ENCODE measurements around the gene FAM43A. TPM values are rescaled to one million over a fixed set of nuclear protein-coding genes. Genes with fewer than 3 reads are reported as not detected.

Gene FAM43A
- total and polyA plus RNA-seq, 9 of the 15 experiments (the other 6 are each of a cell fraction or from before 2014, with no cell fraction given), result 0.03 to 1.2 (median 0.21) TPM

DNA sequence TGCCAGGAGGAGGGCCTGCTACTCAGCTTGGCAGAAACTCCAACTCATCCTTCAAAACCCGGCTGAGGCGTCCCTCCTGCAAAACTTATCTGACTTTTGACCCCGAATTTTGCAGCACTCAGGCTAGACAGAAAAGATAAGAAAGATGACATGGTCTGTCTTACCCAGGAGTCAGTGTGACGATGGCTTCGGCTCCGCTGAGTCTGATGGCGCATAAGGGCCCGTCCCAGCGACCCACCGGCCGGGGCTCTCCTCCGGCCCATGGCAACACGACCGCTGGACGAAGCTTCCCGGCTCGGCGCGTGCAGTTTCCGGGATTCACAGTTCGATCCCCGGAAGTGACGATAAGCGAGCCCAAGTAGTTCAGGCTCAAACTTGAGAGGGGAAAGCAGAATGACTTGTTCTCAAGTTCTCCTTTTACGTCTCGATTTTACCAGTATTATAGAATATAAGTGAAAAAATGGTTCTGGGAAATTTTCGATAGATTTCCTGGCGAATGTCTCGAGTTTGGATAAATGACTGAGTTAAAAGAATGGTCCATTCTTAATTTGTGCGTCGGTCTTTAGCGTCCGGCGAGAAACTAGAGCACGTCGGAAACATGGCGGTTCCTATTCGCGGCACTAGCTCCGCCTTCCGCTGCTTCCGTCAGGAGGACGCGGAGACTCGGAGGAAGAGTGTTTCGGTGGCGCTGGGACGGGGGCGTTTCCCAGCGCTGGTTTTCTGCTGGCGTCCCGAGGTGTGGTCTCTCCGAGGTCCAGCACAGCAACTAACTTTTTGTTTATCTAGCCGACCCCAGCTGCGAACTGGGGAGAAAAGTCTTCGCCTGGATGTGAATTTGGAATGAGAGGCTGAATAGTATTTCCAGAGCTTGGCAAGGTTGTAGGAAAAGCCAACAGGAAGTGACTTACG is 13.5 kb upstream of the FAM43A start, which contains the start of gene LSG1 (continued):
- TF ChIP-seq, protein P1, sequence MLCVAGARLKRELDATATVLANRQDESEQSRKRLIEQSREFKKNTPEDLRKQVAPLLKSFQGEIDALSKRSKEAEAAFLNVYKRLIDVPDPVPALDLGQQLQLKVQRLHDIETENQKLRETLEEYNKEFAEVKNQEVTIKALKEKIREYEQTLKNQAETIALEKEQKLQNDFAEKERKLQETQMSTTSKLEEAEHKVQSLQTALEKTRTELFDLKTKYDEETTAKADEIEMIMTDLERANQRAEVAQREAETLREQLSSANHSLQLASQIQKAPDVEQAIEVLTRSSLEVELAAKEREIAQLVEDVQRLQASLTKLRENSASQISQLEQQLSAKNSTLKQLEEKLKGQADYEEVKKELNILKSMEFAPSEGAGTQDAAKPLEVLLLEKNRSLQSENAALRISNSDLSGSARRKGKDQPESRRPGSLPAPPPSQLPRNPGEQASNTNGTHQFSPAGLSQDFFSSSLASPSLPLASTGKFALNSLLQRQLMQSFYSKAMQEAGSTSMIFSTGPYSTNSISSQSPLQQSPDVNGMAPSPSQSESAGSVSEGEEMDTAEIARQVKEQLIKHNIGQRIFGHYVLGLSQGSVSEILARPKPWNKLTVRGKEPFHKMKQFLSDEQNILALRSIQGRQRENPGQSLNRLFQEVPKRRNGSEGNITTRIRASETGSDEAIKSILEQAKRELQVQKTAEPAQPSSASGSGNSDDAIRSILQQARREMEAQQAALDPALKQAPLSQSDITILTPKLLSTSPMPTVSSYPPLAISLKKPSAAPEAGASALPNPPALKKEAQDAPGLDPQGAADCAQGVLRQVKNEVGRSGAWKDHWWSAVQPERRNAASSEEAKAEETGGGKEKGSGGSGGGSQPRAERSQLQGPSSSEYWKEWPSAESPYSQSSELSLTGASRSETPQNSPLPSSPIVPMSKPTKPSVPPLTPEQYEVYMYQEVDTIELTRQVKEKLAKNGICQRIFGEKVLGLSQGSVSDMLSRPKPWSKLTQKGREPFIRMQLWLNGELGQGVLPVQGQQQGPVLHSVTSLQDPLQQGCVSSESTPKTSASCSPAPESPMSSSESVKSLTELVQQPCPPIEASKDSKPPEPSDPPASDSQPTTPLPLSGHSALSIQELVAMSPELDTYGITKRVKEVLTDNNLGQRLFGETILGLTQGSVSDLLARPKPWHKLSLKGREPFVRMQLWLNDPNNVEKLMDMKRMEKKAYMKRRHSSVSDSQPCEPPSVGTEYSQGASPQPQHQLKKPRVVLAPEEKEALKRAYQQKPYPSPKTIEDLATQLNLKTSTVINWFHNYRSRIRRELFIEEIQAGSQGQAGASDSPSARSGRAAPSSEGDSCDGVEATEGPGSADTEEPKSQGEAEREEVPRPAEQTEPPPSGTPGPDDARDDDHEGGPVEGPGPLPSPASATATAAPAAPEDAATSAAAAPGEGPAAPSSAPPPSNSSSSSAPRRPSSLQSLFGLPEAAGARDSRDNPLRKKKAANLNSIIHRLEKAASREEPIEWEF (CRISPR knock-in tag; IDR thresholded peaks at IDR 0.05), result peak; percentile 57; the same call in 1 of the 2 replicates
- TF ChIP-seq C11orf30 (IDR thresholded peaks at IDR 0.05; ENCODE audit: low read depth), result peak; percentile 95
- no peak for TF ChIP-seq ZNF830 (CRISPR knock-in tag; IDR thresholded peaks at IDR 0.05)
- TF ChIP-seq, protein P2, sequence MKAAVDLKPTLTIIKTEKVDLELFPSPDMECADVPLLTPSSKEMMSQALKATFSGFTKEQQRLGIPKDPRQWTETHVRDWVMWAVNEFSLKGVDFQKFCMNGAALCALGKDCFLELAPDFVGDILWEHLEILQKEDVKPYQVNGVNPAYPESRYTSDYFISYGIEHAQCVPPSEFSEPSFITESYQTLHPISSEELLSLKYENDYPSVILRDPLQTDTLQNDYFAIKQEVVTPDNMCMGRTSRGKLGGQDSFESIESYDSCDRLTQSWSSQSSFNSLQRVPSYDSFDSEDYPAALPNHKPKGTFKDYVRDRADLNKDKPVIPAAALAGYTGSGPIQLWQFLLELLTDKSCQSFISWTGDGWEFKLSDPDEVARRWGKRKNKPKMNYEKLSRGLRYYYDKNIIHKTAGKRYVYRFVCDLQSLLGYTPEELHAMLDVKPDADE (conservative IDR thresholded peaks at IDR 0.05; ENCODE audit: control insufficient read depth, low read depth, low read length), result peak; percentile 27; the same call in 1 of the 2 replicates
- TF ChIP-seq ZNF57 (CRISPR knock-in tag; IDR thresholded peaks at IDR 0.05), result no peak
- TF ChIP-seq, protein P3, sequence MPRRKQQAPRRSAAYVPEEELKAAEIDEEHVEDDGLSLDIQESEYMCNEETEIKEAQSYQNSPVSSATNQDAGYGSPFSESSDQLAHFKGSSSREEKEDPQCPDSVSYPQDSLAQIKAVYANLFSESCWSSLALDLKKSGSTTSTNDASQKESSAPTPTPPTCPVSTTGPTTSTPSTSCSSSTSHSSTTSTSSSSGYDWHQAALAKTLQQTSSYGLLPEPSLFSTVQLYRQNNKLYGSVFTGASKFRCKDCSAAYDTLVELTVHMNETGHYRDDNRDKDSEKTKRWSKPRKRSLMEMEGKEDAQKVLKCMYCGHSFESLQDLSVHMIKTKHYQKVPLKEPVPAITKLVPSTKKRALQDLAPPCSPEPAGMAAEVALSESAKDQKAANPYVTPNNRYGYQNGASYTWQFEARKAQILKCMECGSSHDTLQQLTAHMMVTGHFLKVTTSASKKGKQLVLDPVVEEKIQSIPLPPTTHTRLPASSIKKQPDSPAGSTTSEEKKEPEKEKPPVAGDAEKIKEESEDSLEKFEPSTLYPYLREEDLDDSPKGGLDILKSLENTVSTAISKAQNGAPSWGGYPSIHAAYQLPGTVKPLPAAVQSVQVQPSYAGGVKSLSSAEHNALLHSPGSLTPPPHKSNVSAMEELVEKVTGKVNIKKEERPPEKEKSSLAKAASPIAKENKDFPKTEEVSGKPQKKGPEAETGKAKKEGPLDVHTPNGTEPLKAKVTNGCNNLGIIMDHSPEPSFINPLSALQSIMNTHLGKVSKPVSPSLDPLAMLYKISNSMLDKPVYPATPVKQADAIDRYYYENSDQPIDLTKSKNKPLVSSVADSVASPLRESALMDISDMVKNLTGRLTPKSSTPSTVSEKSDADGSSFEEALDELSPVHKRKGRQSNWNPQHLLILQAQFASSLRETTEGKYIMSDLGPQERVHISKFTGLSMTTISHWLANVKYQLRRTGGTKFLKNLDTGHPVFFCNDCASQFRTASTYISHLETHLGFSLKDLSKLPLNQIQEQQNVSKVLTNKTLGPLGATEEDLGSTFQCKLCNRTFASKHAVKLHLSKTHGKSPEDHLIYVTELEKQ (CRISPR knock-in tag; IDR thresholded peaks at IDR 0.05), result no peak
- TF ChIP-seq RFX7 (CRISPR knock-in tag; IDR thresholded peaks at IDR 0.05), result no peak
- TF ChIP-seq, protein P4, sequence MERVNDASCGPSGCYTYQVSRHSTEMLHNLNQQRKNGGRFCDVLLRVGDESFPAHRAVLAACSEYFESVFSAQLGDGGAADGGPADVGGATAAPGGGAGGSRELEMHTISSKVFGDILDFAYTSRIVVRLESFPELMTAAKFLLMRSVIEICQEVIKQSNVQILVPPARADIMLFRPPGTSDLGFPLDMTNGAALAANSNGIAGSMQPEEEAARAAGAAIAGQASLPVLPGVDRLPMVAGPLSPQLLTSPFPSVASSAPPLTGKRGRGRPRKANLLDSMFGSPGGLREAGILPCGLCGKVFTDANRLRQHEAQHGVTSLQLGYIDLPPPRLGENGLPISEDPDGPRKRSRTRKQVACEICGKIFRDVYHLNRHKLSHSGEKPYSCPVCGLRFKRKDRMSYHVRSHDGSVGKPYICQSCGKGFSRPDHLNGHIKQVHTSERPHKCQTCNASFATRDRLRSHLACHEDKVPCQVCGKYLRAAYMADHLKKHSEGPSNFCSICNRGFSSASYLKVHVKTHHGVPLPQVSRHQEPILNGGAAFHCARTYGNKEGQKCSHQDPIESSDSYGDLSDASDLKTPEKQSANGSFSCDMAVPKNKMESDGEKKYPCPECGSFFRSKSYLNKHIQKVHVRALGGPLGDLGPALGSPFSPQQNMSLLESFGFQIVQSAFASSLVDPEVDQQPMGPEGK (CRISPR knock-in tag; IDR thresholded peaks at IDR 0.05; ENCODE audit: borderline replicate concordance), result no peak
- TF ChIP-seq, protein P5, sequence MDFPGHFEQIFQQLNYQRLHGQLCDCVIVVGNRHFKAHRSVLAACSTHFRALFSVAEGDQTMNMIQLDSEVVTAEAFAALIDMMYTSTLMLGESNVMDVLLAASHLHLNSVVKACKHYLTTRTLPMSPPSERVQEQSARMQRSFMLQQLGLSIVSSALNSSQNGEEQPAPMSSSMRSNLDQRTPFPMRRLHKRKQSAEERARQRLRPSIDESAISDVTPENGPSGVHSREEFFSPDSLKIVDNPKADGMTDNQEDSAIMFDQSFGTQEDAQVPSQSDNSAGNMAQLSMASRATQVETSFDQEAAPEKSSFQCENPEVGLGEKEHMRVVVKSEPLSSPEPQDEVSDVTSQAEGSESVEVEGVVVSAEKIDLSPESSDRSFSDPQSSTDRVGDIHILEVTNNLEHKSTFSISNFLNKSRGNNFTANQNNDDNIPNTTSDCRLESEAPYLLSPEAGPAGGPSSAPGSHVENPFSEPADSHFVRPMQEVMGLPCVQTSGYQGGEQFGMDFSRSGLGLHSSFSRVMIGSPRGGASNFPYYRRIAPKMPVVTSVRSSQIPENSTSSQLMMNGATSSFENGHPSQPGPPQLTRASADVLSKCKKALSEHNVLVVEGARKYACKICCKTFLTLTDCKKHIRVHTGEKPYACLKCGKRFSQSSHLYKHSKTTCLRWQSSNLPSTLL (IDR thresholded peaks at IDR 0.05), result no peak

Measured in K562 (cell line).